Measurements from ENCODE around the gene DR1. TPM values are rescaled to one million over a fixed set of nuclear protein-coding genes. Genes with fewer than 3 reads are reported as not detected.

Gene DR1
- polyA plus RNA-seq, 3 donors: 13.5 to 61.8 (median 61.0) TPM

- Histone ChIP-seq H3K4me1 (ENCODE audit: control insufficient read depth in 1 of 2, insufficient read depth in 2 of 2, low read length in 2 of 2) (no peaks in the 10 kb centered on the region), H3K9me3 (replicated peaks in 1 of 2; ENCODE audit: control insufficient read depth in 1 of 2, insufficient read depth in 1 of 2, low read length in 2 of 2) (no peaks in the 10 kb centered on the region), H4K20me1 (ENCODE audit: insufficient read depth, low read length) (no peaks in the 10 kb centered on the region), H3K27ac (ENCODE audit: low read depth in 1 of 2, low read length in 2 of 2) (no peak overlapping the region), H3K9ac (ENCODE audit: insufficient read depth, low read length, poor library complexity, severe bottlenecking) (no peak overlapping the region), H3K27me3 (ENCODE audit: control insufficient read depth in 2 of 2, insufficient read depth in 2 of 2, low read length in 2 of 2) (no peaks in the 10 kb centered on the region), H3K4me3 (replicated peaks in 1 of 3; ENCODE audit: low read depth in 2 of 3, low read length in 3 of 3) (no peak overlapping the region), H2AFZ (ENCODE audit: insufficient read depth, low read depth, low read length, poor library complexity, severe bottlenecking) (no peak overlapping the region), H3K4me2 (replicated peaks; ENCODE audit: extremely low read depth, low read length, poor library complexity, severe bottlenecking) (no peak overlapping the region), H3K79me2 (ENCODE audit: insufficient read depth, low read length) (no peaks in the 10 kb centered on the region), H3K36me3 (replicated peaks in 1 of 2; ENCODE audit: control insufficient read depth in 1 of 2, insufficient read depth in 2 of 2, low read length in 2 of 2) (no peaks in the 10 kb centered on the region)
- no peak for DNase-seq
- Mint-ChIP-seq H3K9me3 (peaks cover 0 to 6% (median 2%) of the 10 kb centered on the region in 7 donors), H3K36me3 (no peaks in the 10 kb centered on the region), H3K27me3 (ENCODE audit: low read depth in 3 of 3) (peaks cover 0 to 1% (median 0%) of the 10 kb centered on the region in 3 donors), H3K4me1 (no peaks in the 10 kb centered on the region), H3K4me3 (no peak overlapping the region), H3K27ac (no peak overlapping the region)
- intact Hi-C loops (cut with micrococcal nuclease): no loop called here
- TF ChIP-seq CTCF (IDR thresholded peaks at IDR 0.05): no peak
- 100% methylated on average over 1 of the region's 2 CpGs for WGBS (ENCODE audit: insufficient coverage)
Measured at GRCh38 chr1:93394514-93394913, 48.8 kb downstream of the DR1 start.

DNA sequence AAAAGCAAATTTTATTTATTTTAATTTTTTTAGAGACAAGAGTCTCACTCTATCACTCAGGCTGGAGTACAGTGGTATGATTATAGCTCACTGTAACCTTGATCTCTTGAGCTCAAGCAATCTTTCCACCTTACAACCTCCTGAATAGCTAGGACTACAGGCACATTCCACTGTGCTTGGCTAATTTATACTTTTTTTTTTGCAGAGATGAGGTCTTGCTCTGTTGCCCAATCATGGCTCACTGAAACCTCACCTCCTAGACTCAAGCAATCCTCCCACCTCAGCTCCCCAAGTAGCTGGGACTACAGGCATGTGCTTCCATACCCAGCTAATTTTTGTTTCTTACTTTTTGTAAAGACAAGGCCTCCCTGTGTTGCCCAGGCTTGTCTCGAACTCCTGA, 49.5 kb downstream of the DR1 start:
- no peak overlapping the region for H3K4me2 ChIP-seq (replicated peaks; ENCODE audit: extremely low read depth, low read length, poor library complexity, severe bottlenecking)
- H3K27ac ChIP-seq (ENCODE audit: low read depth in 1 of 2, low read length in 2 of 2): no peak overlapping the region
- no peaks in the 10 kb centered on the region for H3K27me3 ChIP-seq (ENCODE audit: control insufficient read depth in 2 of 2, insufficient read depth in 2 of 2, low read length in 2 of 2)
- H3K4me3 Mint-ChIP-seq: no peak overlapping the region
- no peaks in the 10 kb centered on the region for H3K4me1 ChIP-seq (ENCODE audit: control insufficient read depth in 1 of 2, insufficient read depth in 2 of 2, low read length in 2 of 2)
- H3K36me3 ChIP-seq (replicated peaks in 1 of 2; ENCODE audit: control insufficient read depth in 1 of 2, insufficient read depth in 2 of 2, low read length in 2 of 2): no peaks in the 10 kb centered on the region
- H3K9me3 ChIP-seq (replicated peaks in 1 of 2; ENCODE audit: control insufficient read depth in 1 of 2, insufficient read depth in 1 of 2, low read length in 2 of 2): no peaks in the 10 kb centered on the region
- no peaks in the 10 kb centered on the region for H3K36me3 Mint-ChIP-seq
- H3K9me3 Mint-ChIP-seq: peaks cover 0 to 6% (median 0%) of the 10 kb centered on the region in 7 donors
- H3K9ac ChIP-seq (ENCODE audit: insufficient read depth, low read length, poor library complexity, severe bottlenecking): no peak overlapping the region
- no peaks in the 10 kb centered on the region for H3K79me2 ChIP-seq (ENCODE audit: insufficient read depth, low read length)
- H3K27ac Mint-ChIP-seq: no peak overlapping the region
- intact Hi-C loops (cut with micrococcal nuclease): no loop called here
- H2AFZ ChIP-seq (ENCODE audit: insufficient read depth, low read depth, low read length, poor library complexity, severe bottlenecking): no peak overlapping the region
- 100% methylated on average over 1 of the region's 1 CpG for WGBS (ENCODE audit: insufficient coverage)
- no peak overlapping the region for H3K4me3 ChIP-seq (replicated peaks in 1 of 3; ENCODE audit: low read depth in 2 of 3, low read length in 3 of 3)
- no peak for DNase-seq
- TF ChIP-seq CTCF (IDR thresholded peaks at IDR 0.05): no peak
- H3K4me1 Mint-ChIP-seq: no peaks in the 10 kb centered on the region
- H3K27me3 Mint-ChIP-seq (ENCODE audit: low read depth in 3 of 3): peaks cover 0 to 1% (median 0%) of the 10 kb centered on the region in 3 donors
- no peaks in the 10 kb centered on the region for H4K20me1 ChIP-seq (ENCODE audit: insufficient read depth, low read length)
